GM12891 (cell line): ENCODE measurements around the gene COL19A1.

Experiments used
- DNase-seq: peaks from one replicate; pipeline ENCODE4 v3.0.0; 2011; ENCODE audit warnings: low spot score; ENCODE audit not compliant: insufficient read length
- FAIRE-seq: peaks from 2 replicates; lab custom pipeline; 2011; peaks lifted over from hg19 to GRCh38; lab: Jason Lieb, UNC
- PAX5 ChIP-seq: IDR thresholded peaks from 2 replicates; pipeline ENCODE4 v1.6.1; 2011; ENCODE audit warnings: low read length, moderate library complexity, mild to moderate bottlenecking; ENCODE audit not compliant: insufficient read depth, severe bottlenecking
- POLR2A ChIP-seq: IDR thresholded peaks from 2 replicates; pipeline ENCODE4 v1.6.1; 2011; ENCODE audit warnings: low read depth, low read length, control low read depth
- POLR2AphosphoS5 ChIP-seq: IDR thresholded peaks from 2 replicates; pipeline ENCODE4 v1.6.1; 2011; ENCODE audit warnings: low read depth, low read length, control low read depth
- POU2F2 ChIP-seq: IDR thresholded peaks from 2 replicates; pipeline ENCODE4 v1.6.1; 2011; ENCODE audit warnings: low read depth, mild to moderate bottlenecking, control low read depth, low read length, moderate library complexity
- SPI1 ChIP-seq: IDR thresholded peaks from 2 replicates; pipeline ENCODE4 v1.6.1; 2011; ENCODE audit warnings: low read depth, low read length, control low read depth
- TAF1 ChIP-seq: IDR thresholded peaks from 2 replicates; pipeline ENCODE4 v1.6.1; 2011; ENCODE audit warnings: low read depth, low read length, control low read depth

Gene COL19A1

DNA sequence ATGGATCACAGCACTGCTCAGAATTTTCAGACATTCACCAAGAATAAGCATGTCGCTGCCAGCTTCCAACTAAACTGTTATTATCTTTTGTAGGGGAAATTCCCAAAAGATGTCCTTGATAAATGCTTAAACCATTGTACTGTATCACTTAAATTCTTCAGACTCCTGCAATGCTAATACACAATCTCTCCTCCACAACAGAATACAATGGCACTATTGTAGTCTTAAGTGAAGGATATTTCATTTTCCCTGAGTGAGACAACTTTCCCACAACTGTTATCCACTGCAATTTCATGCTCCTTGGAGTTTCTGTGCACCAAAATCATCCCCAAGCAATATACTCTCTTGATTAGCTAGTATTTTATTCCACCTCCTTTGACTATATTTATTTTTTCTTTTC is 246.8 kb downstream of the COL19A1 start:
- DNase-seq (no peak), FAIRE-seq (no peak)
- TF ChIP-seq PAX5 (no peak), POU2F2 (no peak), POLR2AphosphoS5 (no peak), POLR2A (no peak), TAF1 (no peak), SPI1 (no peak)

DNA sequence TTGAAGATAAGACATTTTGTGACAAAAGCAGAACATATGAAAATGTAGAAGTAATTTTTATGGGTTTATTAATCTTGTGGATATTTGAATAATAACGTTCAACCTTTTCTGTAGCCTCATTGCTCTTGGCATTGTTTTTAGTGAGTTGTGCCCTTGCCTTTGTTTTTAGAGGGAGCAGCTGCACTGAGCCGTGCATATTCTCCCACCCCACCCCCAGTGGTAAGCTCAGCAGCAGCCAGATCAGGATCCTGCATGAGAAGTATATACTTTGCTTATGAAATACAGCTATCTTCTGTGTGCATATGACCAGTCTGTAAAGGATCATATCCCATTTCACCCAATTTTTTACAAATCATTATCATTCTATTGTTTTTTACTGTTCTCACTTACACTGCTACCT is 252.3 kb downstream of the COL19A1 start:
- TF ChIP-seq POU2F2 (no peak), SPI1 (no peak), POLR2AphosphoS5 (no peak), POLR2A (no peak), PAX5 (no peak), TAF1 (no peak)
- FAIRE-seq, result no peak
- no peak for DNase-seq

- DNase-seq, result no peak
- no peak for FAIRE-seq
- TF ChIP-seq PAX5 (no peak), POLR2AphosphoS5 (no peak), SPI1 (no peak), TAF1 (no peak), POLR2A (no peak), POU2F2 (no peak)
Observed at GRCh38 chr6:70119218-70119835, 253.0 kb downstream of the COL19A1 start.

DNA sequence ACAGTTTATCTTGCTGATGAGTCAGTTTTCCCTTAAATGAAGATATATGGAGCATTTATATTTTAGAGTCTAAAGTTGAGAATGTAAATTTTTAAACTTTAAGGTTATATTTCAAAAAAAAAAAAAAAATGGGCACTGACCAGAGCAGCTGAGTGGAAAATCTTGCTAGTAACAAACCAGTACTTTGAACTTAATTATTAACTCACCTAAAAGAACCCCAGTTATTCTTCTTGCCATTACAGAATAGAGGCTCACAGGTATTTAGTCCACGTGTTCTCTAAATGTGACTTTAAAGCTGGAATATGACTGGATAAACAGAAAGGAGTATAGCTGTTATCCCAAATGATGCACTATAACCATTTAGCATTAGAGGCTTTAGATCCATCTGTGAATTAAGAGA is 258.1 kb downstream of the COL19A1 start:
- FAIRE-seq (no peak), DNase-seq (no peak)
- TF ChIP-seq POLR2AphosphoS5 (no peak), POU2F2 (no peak), PAX5 (no peak), TAF1 (no peak), POLR2A (no peak), SPI1 (no peak)

- TF ChIP-seq POLR2AphosphoS5 (no peak), TAF1 (no peak), POLR2A (no peak), SPI1 (no peak), PAX5 (no peak), POU2F2 (no peak)
- FAIRE-seq (no peak), DNase-seq (no peak)
Observed at GRCh38 chr6:70124882-70125545, 258.7 kb downstream of the COL19A1 start.

- TF ChIP-seq SPI1, result no peak
- no peak for TF ChIP-seq TAF1
- TF ChIP-seq POU2F2, result no peak
- TF ChIP-seq PAX5, result no peak
- no peak for TF ChIP-seq POLR2A
- TF ChIP-seq POLR2AphosphoS5, result no peak
- no peak for DNase-seq
- no peak for FAIRE-seq
Observed at GRCh38 chr6:70125602-70126001, 259.2 kb downstream of the COL19A1 start.

GRCh38 chr6:70129341-70129740 is 263.0 kb downstream of the COL19A1 start:
- FAIRE-seq (no peak), DNase-seq (no peak)
- TF ChIP-seq TAF1, result no peak
- no peak for TF ChIP-seq POU2F2
- no peak for TF ChIP-seq SPI1
- TF ChIP-seq PAX5, result no peak
- TF ChIP-seq POLR2A, result no peak
- TF ChIP-seq POLR2AphosphoS5, result no peak

GRCh38 chr6:70130865-70131264 is 264.5 kb downstream of the COL19A1 start:
- DNase-seq, result no peak
- TF ChIP-seq SPI1 (peak; percentile 77), PAX5 (no peak)
- no peak for FAIRE-seq

DNA sequence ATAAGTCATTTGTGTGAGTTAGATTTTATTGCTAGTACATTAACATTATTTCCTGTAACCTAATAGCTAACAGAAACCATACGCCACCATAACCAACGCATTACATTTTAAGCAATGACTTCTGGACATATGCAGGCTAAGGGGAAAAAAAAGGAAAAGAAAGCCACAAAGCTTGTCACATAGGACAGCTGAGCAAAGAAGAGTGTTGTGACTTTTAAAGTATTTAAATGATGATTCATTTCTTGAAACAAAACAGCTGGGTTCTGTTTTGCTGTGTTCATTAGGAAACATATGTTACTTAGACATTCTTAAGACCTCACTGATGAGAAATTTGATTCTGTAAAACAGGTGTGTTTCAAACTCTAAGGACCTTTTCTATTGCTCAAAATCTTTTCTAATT is 265.2 kb downstream of the COL19A1 start:
- no peak for DNase-seq
- no peak for TF ChIP-seq TAF1
- peak; percentile 72 for FAIRE-seq

DNA sequence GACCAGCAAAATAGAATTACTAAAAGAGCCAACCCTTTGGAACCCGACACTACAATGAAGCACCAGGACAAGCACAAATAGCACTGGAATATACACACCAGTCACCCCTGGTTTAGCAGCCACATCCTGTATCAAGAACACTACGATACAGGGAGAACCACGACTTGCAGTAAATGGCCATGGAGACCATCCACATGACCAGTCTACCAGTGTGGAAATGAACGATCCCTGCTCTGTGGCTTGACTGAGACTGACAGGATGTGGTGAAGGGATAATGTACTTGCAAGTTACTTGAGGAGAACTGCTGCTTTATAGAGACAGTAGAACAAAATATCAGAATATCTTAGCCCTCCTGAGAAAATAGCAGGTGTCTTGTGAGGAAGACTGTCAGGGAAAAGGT is 266.9 kb downstream of the COL19A1 start:
- DNase-seq, result no peak
- TF ChIP-seq POU2F2, result no peak
- no peak for TF ChIP-seq TAF1
- no peak for TF ChIP-seq POLR2AphosphoS5
- TF ChIP-seq POLR2A, result no peak
- no peak for TF ChIP-seq PAX5
- no peak for TF ChIP-seq SPI1
- FAIRE-seq, result peak; percentile 79
